Ovary (tissue), 9 donors: Measurements from ENCODE around the gene AADACL2. TPM values are rescaled to one million over a fixed set of nuclear protein-coding genes. Genes with fewer than 3 reads are reported as not detected.

Experiments used
- DNase-seq, 5 donors: peaks; one replicate each; pipeline ENCODE4 v3.0.0-alpha.2; 2019 to 2020
- H3K27ac ChIP-seq, 2 donors: fragments of 200-600 bp; one replicate each; pipeline versions ENCODE4 v1.5.1 to v1.8.0; 2019 to 2022
- H3K27me3 ChIP-seq: fragments of 200-600 bp; one replicate; pipeline ENCODE4 v1.8.0; 2022
- H3K36me3 ChIP-seq: fragments of 200-600 bp; sonication (generic); one replicate; pipeline ENCODE4 v1.5.1; 2019
- H3K4me1 ChIP-seq: one replicate; pipeline ENCODE4 v1.8.1; 2013; ENCODE audit warnings: mild to moderate bottlenecking, moderate library complexity; ENCODE audit not compliant: insufficient read depth
- H3K4me3 ChIP-seq: fragments of 200-600 bp; sonication (generic); one replicate; pipeline ENCODE4 v1.5.1; 2017
- H3K9me3 ChIP-seq, 2 donors: fragments of 200-600 bp in 1 of 2; sonication (generic) in 1 of 2; one replicate each; pipeline versions ENCODE4 v1.5.1 to v1.8.1; 2013 to 2019; ENCODE audit warnings: mild to moderate bottlenecking in 1 of 2, moderate library complexity in 1 of 2
- EP300 ChIP-seq: sonication (generic); formaldehyde crosslinking; IDR thresholded peaks from one replicate; pipeline ENCODE4 v1.6.1; 2017; ENCODE audit warnings: antibody characterized with exemption
- POLR2A ChIP-seq: fragments of 450-650 bp; IDR thresholded peaks from one replicate; pipeline ENCODE4 v1.6.1; 2017; ENCODE audit warnings: antibody characterized with exemption, mild to moderate bottlenecking, moderate library complexity
- WGBS, 3 donors: extraction: QIAGEN DNeasy Blood & Tissue Kit in 1 of 3; methylation state at CpG; one replicate each; pipeline versions ENCODE4 v1.1.5 to v1.1.7; 2013 to 2017; 5-methylcytosine and 5-hydroxymethylcytosine counted together
- intact Hi-C, 4 donors: fragments of 100-400 bp; cut with DNase I; formaldehyde crosslinking; loops; one replicate each; pipeline versions ENCODE4 v1.11.0 to v1.15.1; 2022 to 2023
- polyA plus RNA-seq, 2 donors: library from polyadenylated mRNA; stranded (reverse); fragments of 200-250 nt in 1 of 2; fragments of 350-450 nt in 1 of 2; fragmentation: Illumina TruSeq in 1 of 2; extraction: RNeasy Lipid Tissue Mini Kit (QIAGEN cat#74804) in 1 of 2; gene quantifications; one replicate each; pipeline ENCODE4 v1.2.3, GENCODE V29; 2013 to 2014
- total RNA-seq, 7 donors: library from RNA; depleted of rRNA in 2 of 7; stranded (reverse); fragments of >200 nt in 2 of 7; fragmentation: NEBNext Ultra II Directional in 3 of 7; extraction: Animal tissue kit (Norgen Biotek cat#: 25700) in 3 of 7; gene quantifications; one replicate each; pipeline versions ENCODE4 v1.1.0 to v1.2.4, GENCODE V29; 2016 to 2023
- TF ChIP-seq, protein P1 (sequence below), 3 donors: fragments of 450-650 bp in 2 of 3; fragments of 200-600 bp in 1 of 3; IDR thresholded peaks; one replicate each; pipeline versions ENCODE4 v1.5.1 to v1.8.0; 2016 to 2022; ENCODE audit warnings: antibody characterized with exemption in 3 of 3, mild to moderate bottlenecking in 1 of 3
- donor health status: DM: no; HTN: no; CAD: no; lungs with moderate emphysema.
- donor health status: DM: no; HTN: no; CAD: no.
- donor health status: Bipolar disorder and iron deficiency.
- donor health status: DM: yes; HTN: yes; CAD: no.
- donor health status: DM: no; HTN: no; CAD: no.
- donor health status: DM: yes; HTN: yes; CAD: no.

The AADACL2 gene
- total and polyA plus RNA-seq, 9 donors = 0.30 to 2.8 TPM; not detected in 7

DNA sequence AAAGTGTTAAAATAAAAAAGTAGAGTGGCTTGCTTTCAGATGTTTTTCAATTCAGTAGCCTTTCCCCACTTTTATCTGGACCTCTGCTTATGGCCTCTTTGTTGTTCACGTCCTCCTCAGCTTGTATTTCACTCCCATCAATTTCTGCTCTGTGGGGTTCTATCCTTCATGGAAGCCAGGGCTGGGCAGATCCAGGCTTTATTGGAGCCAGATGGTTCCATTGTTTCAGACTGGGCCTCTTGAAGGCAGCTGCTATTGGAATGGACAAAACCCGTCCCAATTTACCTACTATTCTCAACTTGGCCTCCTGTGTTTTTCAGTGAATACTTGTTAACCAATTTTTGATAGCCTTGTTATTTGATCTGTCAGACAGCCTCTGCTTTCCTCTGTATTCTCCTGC lies 10.9 kb upstream of the AADACL2 start:
- no peak for TF ChIP-seq EP300
- no peak for TF ChIP-seq POLR2A
- TF ChIP-seq, protein P1, sequence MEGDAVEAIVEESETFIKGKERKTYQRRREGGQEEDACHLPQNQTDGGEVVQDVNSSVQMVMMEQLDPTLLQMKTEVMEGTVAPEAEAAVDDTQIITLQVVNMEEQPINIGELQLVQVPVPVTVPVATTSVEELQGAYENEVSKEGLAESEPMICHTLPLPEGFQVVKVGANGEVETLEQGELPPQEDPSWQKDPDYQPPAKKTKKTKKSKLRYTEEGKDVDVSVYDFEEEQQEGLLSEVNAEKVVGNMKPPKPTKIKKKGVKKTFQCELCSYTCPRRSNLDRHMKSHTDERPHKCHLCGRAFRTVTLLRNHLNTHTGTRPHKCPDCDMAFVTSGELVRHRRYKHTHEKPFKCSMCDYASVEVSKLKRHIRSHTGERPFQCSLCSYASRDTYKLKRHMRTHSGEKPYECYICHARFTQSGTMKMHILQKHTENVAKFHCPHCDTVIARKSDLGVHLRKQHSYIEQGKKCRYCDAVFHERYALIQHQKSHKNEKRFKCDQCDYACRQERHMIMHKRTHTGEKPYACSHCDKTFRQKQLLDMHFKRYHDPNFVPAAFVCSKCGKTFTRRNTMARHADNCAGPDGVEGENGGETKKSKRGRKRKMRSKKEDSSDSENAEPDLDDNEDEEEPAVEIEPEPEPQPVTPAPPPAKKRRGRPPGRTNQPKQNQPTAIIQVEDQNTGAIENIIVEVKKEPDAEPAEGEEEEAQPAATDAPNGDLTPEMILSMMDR (IDR thresholded peaks at IDR 0.05) = no peak
- no peaks in the 10 kb centered on the region for H3K9me3 ChIP-seq
- intact Hi-C loops = no loop called here
- H3K4me1 ChIP-seq = no peaks in the 10 kb centered on the region
- H3K27me3 ChIP-seq = no peaks in the 10 kb centered on the region
- no peaks in the 10 kb centered on the region for H3K36me3 ChIP-seq
- no peak overlapping the region for H3K4me3 ChIP-seq
- DNase-seq = no peak
- 71 to 79% (median 73%) methylated on average over 2 of the region's 2 CpGs for WGBS, 3 donors
- H3K27ac ChIP-seq = no peak overlapping the region

DNA sequence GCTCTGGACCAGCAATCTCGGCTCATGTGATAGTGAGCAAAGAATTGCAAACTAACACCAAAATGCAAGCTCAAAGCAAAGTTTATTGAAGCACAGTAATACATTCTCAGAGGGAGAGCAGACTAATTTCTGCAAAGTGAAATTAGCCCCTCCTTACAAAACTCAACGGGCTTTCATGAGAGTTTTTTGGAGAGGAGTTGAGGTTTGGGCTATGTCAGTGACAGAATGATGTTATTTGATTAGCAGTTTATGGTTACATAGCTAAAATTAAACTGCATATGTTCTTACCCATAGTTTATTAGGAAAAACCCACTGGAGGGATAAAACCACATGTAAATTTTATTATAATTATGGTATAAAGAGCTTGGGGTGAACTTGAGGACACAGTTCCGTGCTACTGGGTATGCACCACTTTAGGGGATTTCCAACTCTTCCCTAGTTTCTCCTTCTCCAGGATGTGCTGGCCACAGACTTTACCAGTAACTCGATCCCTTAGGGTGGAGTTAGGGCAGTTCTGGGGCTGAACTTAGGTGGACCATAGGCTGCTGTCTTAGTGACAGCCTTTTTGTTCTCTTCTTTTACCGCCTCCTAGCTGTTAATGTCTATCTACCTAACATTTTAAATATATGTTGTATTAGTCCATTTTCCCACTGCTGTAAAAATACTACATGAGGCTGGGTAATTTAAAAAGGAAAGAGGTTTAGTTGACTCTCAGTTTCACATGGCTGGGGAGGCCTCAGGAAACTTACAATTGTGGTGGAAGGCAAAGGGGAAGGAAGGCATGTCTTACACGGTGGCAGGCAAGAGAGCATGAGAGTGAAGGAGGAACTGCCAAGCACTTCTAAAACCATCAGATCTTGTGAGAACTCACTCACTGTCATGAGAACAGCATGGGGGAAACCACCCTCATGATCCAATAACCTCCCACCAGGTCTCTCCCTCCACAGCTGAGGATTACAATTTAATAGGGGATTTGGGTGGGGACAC lies 8.9 kb upstream of the AADACL2 start:
- WGBS, 3 donors = 79 to 81% (median 80%) methylated on average over 6 of the region's 6 CpGs
- H3K9me3 ChIP-seq = no peaks in the 10 kb centered on the region
- no peaks in the 10 kb centered on the region for H3K4me1 ChIP-seq
- DNase-seq = no peak
- no peak for TF ChIP-seq POLR2A
- TF ChIP-seq, protein P1 (IDR thresholded peaks at IDR 0.05) = no peak
- TF ChIP-seq EP300 = no peak
- H3K27me3 ChIP-seq = no peaks in the 10 kb centered on the region
- H3K36me3 ChIP-seq = no peaks in the 10 kb centered on the region
- H3K27ac ChIP-seq = no peak overlapping the region
- intact Hi-C loops = no loop called here
- no peak overlapping the region for H3K4me3 ChIP-seq

DNA sequence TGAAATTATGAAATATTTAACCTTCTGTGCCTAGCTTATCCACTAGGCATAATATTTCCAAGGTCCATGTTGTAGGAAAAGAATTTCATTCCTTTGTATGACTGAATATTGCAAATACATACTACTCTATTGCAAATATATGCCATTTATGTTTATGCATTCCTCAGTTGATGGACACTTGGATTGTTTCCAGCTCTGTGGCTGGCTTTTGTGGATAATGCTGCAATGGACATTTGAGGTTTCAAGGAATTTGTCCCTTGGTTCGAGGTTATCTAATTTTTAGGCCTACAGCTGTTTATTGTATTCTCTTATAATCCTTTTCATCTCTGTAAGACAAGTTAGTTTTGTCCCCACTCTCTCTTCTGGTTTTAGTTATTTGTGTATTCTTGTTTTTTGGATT lies 7.7 kb upstream of the AADACL2 start:
- no peak overlapping the region for H3K27ac ChIP-seq
- H3K9me3 ChIP-seq = no peaks in the 10 kb centered on the region
- H3K27me3 ChIP-seq = no peaks in the 10 kb centered on the region
- WGBS, 3 donors = 85 to 90% (median 87%) methylated on average over 1 of the region's 1 CpG
- H3K36me3 ChIP-seq = no peaks in the 10 kb centered on the region
- DNase-seq = no peak
- intact Hi-C loops = no loop called here
- H3K4me1 ChIP-seq = no peaks in the 10 kb centered on the region
- H3K4me3 ChIP-seq = no peak overlapping the region
- TF ChIP-seq, protein P1 (IDR thresholded peaks at IDR 0.05) = no peak
- TF ChIP-seq POLR2A = no peak
- TF ChIP-seq EP300 = no peak

DNA sequence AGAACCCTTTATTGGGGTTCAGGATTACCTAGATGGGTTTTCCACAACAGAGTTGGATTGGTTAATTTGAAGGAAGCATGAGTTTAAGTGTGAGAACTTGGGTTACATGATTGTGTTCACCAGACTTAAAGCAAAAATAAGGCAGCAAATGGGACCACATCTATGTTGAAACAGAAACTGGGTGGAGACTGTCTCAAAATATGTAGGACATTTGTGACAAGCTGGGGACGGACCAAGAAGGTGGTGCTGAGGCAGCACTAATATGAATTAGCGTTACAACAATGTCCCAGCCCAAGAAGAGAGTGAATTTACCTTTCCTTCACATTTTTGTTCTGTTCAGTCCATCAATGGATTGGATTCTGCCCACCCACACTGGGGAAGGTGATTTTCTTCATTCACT lies 866 bp upstream of the AADACL2 start:
- Histone ChIP-seq H3K9me3 (no peaks in the 10 kb centered on the region), H3K4me1 (no peaks in the 10 kb centered on the region), H3K36me3 (no peaks in the 10 kb centered on the region), H3K27ac (no peak overlapping the region), H3K27me3 (no peaks in the 10 kb centered on the region), H3K4me3 (no peak overlapping the region)
- WGBS, 3 donors = 90 to 97% (median 95%) methylated on average over 2 of the region's 2 CpGs
- no peak for TF ChIP-seq POLR2A
- TF ChIP-seq EP300 = no peak
- TF ChIP-seq, protein P1 (IDR thresholded peaks at IDR 0.05) = no peak
- intact Hi-C loops = no loop called here
- DNase-seq = no peak
